ENCODE results near the gene GATAD2B.
"Not testable (repeated sequence)": the region's sequence is repeated elsewhere in the genome, so short reads cannot be mapped to it uniquely, and the experiment has no call there.

Gene GATAD2B

DNA sequence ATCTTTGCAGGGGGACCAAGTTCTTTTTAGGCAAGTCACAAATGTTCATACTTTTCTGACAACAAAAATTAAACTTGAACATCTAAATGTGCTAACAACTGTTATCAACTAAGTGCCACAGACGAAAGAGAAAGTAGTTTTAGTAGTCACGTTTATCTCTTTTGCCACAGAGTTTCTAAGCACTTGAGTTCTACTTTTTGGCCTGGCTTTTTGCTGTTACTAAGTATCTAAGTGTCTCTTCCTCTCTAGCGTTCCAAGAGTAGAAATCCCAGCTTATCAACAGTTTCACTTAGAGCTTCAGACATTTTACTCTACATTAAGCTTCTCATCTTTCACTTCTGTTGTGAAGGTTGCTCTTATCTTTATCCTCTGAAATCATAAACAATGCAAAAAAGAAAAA lies 34.2 kb downstream of the GATAD2B start:
- DNase-seq (ENCODE audit: low spot score): no peak

DNA sequence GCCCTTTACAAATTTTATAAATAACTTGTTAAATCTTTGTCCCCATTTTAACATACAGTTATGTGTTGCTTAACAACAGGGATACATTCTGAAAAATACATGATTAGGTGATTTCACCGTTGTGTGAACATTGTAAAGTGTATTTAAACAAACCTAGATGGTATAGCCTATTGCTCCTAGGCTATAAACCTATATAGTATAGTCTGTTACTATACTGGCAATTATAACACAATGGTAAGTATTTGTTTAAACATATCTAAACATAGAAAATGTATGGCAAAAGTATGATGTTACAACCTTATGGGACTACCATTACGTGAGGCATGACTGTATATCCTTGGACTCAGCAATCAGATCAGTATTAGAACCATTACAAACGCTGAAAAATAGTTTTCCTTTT lies 36.6 kb downstream of the GATAD2B start:
- no peak for DNase-seq (ENCODE audit: low spot score)

DNA sequence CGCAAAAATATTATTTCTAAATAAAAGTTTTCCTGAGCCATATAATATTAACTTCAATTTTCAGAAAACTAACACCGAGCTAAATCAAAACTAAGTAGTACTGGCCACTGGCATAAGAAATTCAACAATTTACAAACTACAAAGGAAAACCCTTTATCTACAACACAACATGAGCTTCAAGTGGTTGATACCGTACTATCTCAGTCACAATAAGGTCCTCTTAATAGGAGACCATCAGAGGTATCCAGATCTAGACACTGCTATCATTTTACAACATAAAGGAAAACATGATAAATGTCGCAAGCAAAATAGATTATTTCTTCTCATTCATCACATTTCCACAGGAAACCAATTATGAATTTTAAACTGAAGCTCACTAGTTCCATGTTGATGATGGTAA lies 39.5 kb downstream of the GATAD2B start:
- no peak for DNase-seq (ENCODE audit: low spot score)

DNA sequence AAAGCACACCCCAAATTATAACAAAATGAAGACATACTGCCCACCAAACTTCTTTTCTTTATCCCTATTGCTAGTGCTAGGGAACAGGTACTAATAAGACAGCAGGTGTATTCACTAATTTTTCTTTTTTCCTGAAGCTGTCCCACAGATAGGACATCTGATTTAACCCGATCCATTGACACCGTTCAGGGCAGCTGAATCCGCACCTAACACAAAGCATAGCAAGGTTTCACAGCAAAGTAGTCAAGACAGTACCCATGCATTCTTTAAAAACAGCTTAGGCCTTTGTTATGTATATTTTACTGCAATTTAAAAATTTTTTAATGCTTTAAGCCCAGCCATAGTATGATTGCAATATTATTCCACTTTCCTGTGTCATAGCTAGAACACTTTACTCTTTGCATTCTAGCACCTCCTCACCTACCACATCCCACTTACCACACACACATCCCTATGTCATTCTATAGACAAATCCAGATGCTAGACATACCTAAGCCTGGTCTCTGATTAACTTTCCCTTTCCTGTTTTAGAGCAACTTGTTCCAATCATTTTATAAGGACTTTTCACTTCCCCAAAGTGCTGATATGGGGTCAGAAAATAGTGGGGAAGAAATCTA lies 40.4 kb downstream of the GATAD2B start:
- no peak for DNase-seq (ENCODE audit: low spot score)

DNA sequence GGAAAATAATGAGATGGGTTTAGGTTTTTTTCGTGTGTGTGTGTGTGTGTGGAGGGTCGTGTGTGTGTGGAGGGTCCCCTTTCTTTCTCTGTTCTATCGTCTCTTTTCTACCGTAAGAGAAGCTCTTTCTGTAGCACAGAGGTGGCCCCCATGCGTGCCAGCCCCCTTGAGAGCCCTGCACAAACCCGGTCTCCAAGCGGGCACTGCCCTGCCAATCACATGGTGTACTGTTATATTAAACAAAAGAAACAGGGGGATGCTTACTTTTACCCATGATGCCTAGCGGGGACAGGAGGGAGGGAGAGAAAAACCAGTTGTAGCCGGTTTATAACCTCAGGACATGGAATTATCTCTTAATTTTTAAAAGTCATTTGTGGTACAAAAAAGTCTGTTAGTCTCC lies 41.0 kb downstream of the GATAD2B start:
- peak; percentile 19 for DNase-seq (ENCODE audit: low spot score)

DNA sequence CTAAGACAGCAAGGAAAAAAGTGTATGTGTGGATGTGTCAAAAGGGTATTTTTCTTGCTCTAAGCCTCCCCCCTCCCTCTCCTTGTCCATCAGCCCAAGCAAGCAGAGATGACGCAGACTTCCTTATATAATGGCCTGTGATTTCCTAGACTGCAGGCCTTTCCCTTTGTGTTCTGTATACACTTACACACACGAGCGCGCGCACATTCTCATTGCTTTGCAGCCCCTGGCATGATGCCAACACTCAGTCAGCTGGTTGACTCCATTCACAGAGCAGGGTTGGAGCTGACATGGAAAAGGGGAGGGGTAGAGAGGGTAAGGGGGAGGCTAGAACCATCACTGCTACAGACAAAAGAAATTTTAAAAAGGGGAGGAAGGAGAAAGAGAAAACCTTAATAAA lies 41.8 kb downstream of the GATAD2B start:
- peak; percentile 95 for DNase-seq (ENCODE audit: low spot score)

DNA sequence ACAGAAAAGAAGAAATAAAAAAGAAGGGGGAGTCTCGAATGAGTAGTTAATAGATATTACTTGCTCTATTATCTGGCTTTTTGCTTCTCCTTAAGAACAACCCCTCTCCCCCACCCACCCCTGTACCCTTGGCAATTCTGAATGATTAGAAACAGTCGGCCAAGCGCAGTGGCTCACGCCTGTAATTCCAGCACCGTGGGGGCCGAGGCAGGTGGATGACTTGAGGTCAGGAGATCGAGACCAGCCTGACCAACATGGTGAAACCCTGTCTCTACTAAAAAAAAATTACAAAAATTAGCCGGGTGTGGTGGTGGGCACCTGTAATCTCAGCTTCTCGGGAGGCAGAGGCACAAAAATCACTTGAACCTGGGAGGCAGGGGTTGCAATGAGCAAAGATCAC lies 42.7 kb downstream of the GATAD2B start:
- DNase-seq (ENCODE audit: low spot score): no peak

DNA sequence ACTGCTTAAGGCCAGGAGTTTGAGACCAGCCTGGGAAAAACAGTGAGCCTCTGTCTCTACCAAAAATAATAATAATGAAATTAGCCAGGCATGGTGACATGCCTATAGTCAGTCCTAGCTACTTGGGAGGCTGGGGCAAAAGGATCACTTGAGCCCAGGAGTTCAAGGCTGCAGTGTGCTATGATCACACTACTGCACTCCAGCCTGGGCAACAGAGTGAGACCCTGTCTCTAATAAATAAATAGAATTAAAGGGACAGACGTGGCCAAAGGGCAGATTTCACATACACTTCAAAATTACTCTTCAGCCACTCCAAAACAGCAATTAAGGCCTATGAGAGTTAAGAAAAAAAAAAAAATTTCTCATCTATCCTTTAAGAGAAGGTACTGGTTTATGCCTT lies 45.7 kb downstream of the GATAD2B start:
- DNase-seq (ENCODE audit: low spot score): no peak

DNA sequence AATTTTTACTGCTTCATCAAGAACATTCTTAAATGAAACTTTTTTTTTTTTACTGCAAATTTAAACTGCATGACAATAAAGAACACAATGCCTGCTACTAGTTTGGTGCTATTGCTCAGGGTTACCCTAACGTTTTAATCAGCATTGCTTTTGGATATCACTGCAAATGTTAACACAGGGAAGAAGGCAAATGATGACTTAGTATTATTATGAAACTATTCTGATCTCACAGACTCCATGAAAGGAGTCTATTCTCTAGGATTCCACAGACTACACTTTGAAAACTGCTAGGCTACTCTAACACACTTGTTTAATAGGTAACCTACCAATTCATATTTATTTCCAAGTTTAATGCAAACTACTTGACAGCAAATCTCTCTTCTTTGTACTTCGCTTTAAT lies 49.8 kb downstream of the GATAD2B start:
- no peak for DNase-seq (ENCODE audit: low spot score)

DNA sequence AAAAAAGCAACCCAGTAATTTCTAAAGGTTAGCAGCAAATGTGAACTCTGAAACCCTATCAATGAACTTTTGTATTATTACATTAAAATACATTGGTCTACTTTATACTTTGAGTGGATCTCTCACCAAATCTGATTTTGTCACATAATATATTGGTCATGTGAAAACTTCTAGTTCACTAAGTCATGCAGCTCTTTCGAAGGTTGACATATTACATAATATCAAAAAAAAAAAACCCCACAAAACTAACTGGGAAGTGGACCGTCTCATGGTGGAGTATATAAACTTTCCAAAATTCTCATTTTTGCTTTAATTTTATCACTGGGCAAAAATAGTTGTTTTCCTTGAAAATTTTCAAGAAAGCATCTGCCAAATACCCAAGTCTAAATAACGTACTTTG lies 50.4 kb downstream of the GATAD2B start:
- no peak for DNase-seq (ENCODE audit: low spot score)

DNA sequence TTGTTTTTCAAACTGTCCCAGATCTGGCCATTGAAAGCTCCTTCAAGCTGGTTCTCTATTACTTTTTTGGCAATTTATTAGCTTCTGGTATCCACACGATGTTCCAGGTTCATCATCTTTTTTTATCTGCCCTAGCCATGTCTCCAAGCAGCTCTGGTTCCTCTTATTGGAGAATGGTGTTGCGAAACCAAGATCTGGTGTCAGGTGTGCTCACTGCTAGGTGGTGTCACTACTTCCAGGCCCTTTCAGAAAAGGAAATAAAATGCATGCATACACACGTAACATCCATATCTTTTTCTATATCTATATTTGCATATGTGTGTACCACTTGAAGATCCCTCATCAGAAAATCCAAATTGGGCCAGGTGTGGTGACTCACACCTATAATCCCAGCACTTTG lies 53.3 kb downstream of the GATAD2B start:
- DNase-seq (ENCODE audit: low spot score): no peak

DNA sequence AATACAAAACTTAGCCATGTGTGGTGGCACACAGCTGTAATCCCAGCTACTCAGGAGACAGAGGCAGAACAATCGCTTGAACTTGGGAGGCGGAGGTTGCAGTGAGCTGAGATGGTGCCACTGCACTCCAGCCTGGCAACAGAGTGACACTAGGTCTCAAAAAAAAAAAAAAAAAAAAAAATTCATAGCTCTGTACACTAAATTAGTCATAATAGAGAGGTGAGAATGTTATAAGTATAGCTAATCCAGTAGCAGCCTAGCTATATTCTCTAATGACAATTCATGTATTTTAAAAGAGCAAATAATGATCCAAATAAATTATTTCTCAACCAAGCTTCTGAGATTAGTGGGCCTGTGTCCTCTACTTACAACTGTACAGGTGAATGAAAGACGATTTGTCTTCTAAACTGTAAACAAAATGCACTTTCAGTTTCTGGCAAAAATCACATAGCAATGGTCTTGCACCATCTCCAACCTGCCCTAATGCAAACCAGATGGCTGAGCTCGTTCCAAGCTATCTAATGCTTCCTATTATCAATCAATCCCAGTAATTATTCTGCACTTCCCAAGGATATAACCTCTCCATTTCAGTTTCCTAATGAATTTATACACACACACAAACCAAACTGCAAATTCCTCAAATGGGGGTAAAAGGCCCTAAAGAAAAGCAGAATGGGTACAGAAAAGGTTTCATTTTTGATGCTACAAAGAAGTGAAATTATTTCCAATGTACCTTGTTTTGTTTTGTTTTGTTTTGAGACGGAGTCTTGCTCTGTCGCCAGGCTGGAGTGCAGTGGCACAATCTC lies 56.5 kb downstream of the GATAD2B start:
- no peak for DNase-seq (ENCODE audit: low spot score)

DNA sequence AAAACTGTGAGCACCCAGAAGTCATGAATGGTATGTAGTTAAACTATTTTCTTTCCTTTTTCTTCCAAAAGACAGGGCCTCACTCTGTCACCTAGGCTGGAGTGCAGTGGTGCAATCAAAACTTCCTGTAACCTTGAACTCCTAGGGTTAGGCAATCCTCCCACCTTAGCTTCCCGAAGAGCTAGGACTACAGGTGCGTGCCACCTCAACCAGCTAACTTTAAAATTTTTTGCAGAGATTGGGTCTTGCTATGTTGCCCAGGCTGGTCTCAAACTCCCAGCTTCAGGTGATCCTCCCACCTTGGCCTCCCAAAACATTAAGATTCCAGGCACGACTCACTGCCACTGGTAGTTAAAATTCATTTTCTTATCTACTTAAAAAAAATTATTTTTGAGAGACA lies 62.5 kb downstream of the GATAD2B start:
- DNase-seq (ENCODE audit: low spot score): no peak

DNA sequence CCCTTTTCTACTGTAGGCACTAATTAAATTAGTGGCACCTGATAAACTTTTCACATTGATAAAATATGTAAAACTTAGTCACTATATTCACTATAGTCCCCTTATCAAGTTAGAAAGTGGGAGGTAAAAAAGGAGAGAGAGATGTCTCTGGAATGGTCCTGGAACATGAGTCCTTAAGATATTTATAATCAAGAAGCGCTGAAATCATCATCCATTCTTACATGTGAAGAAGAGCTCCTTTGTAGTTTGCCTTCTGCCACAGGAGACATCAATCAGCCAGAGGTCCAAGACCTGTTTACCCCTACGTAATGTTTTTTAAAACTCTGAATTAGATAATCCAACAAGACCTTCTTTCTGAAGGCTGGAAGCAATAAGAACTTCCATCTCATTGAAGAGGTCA lies 65.3 kb downstream of the GATAD2B start:
- no peak for DNase-seq (ENCODE audit: low spot score)

DNA sequence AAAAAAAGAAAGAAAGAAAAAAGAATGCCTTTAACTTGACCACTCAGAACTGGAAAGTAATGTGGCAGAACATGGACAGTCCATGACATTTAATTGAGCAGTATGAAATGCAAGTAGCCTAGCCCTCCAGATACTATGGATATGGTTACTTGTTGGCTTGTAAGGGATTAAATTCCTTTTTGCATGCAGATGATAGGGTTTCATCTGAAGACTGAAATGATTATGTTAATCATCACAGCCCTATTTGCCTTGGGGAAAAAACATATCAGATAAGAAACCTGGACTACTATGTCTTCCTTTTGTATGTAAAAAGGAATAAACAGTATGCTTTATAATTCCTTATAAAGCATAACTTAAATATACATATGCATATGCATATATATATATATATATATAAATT lies 66.0 kb downstream of the GATAD2B start:
- no peak for DNase-seq (ENCODE audit: low spot score)

DNA sequence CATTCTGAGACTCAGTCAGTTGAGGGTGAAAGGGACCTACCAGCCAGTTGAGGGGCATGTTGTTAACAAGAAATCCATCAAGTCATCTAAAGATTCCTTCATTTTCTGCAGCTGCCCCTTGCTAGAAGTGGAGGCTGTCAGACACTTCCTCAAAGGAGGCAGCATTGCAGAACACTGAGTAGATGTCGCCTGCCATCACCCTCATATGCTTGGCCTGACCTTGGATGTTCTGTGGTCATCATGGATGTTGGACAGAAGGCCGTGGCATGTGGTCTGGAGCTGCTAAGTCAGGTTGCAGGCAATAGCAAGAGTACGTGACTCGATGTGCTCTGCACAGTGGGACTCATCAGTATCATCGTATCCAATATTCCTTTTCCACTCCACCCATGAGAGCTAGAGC lies 70.6 kb downstream of the GATAD2B start:
- no peak for DNase-seq (ENCODE audit: low spot score)

DNA sequence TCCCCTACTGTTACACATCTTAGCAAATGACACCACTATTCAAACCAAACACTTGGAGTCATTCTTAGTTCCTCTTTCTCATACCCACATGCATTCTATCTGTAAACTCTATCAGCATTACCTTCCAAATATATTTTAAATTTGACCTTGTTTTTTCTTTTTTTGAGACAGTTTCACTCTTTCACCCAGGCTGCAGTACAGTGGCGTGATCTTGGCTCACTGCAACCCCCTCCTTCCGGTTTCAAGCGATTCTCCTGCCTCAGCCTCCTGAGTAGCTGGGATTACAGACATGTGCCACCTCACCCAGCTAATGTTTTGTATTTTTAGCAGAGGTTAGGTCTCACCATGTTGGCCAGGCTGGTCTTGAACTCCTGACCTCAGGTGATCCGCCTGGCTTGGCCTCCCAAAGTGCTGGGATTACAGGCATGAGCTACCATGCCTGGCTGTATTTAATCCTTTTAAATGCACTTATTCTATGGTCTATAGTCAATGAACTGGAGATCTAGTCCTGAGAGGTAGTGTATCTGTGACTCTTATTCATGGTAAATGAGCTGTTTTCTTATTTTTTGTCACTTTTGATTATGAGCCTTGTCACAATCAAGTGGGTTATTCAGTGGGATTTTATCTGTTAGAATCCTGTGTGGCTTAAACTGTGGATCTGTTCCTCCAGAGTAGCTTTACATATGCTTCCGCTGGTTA lies 73.1 kb downstream of the GATAD2B start:
- no peak for DNase-seq (ENCODE audit: low spot score)

DNA sequence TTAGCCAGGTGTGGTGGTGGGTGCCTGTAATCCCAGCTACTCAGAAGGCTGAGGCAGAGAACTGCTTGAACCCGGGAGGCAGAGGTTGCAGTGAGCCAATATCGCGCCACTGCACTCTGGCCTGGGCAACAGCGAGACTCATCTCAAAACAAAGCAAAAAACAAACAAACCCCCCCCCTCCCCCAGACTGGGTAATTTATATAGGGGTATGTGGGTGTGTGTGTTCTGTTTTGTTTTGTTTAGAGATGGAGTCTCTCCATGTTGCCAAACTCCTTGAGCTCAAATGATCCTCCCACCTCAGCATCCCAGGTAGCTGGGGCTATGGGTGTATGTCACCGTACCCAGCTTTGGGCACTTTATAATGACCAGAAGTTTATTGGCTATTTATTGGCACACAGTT lies 74.0 kb downstream of the GATAD2B start:
- no peak for DNase-seq (ENCODE audit: low spot score)

DNA sequence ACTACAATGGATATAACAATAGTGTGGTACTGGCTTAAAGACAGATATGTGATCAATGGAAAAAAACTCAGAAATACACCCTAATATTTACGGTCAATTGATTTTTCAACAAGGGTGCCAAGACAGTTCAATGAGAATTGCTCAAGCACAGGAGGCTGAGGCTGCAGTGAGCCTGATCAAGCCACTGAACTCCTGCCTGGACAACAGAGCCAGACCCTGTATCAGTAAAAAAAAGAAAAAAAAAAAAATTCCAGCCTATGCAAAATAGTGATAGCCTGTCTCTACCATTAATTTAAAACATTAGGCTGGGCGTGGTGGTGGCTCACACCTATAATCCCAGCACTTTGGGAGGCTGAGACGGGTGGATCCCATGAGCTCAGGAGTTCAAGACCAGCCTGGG lies 77.6 kb downstream of the GATAD2B start:
- DNase-seq (ENCODE audit: low spot score): no peak

DNA sequence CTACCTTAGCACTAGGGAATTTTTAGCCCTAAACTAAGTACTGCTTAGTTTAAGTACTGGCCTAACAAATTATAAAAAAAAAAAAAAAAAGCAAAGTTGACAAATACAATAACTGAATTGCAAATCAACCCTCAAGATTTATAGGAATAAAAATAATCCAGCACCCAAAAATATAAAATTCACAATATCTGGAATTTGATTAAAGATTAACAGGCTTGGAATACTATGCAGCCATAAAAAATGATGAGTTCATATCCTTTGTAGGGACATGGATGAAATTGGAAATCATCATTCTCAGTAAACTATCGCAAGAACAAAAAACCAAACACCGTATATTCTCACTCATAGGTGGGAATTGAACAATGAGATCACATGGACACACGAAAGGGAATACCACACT lies 78.4 kb downstream of the GATAD2B start:
- not testable (repeated sequence) for DNase-seq (ENCODE audit: low spot score)

DNA sequence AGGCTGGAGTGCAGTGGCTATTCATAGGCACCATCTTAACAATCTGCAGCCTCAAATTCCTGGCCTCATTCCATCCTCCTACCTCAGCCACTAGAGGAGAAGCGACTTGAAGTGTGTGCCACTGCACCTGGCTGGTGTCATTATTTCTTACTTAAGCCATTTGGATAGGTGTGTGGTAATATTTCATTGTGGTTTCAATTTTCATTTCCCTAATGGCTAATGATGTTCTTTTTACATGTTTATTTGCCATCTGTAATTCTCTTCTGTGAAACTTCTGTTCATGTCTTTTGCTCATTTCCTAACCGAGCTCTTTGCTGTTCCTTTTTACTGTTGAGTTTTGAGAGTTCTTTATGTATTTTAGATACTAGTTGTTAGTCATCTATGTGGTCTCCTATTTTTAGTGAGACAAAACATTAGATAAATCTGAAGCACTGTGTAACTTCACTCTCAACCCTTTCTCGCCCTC lies 80.7 kb downstream of the GATAD2B start:
- no peak for DNase-seq (ENCODE audit: low spot score)

DNA sequence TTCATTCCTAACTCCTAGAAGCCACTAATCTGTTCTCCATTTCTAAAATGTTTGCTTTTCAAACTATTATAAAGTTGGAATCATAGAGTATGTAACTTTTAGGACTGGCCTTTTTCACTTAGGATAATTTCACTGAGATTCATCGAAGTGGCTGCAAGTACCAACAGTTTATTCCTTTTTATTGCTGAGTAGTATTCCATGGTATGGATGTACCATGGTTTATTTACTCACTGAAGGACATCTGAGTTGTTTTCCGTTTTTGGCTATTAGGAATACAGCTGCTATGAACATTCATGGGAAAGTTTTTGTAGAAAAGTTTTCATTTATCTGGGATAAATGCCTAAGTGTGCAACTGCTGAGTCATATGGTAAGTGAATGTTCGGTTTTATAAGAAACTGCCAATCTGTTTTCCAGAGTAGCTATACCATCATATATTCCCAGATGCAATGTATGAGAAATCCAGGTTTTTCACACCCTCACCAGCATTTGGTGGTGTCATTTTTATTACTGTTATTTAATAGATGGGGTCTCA lies 81.2 kb downstream of the GATAD2B start:
- DNase-seq (ENCODE audit: low spot score): no peak

DNA sequence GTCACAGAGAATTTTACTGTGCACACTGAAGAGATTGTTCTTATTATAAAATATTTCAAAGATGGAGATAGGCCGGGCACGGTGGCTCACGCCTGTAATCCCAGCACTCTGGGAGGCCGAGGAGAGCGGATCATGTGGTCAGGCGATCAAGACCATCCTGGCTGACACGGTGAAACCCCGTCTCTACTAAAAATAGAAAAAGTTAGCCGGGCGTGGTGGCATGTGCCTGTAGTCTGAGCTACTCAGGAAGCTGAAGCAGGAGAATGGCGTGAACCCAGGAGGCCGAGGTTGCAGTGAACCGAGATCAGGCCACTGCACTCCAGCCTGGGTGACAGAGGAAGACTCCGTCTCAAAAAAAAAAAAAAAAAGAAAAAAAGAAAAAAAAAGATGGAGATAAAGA lies 82.0 kb downstream of the GATAD2B start:
- DNase-seq (ENCODE audit: low spot score): not testable (repeated sequence)
